Right kidney (tissue), 9 donors: Measurements from ENCODE around the gene SH3RF1.
"Not testable (repeated sequence)": the region's sequence is repeated elsewhere in the genome, so short reads cannot be mapped to it uniquely, and the experiment has no call there.

Experiments
- DNase-seq: peaks from one replicate; pipeline ENCODE4 v3.0.0-alpha.2; 2016
- long read RNA-seq, 8 donors: transcript quantifications; one replicate each; lab custom pipeline, GENCODE V29; 2026

SH3RF1 gene
- long read RNA-seq, donor 1, full-length matches to known transcripts: 1 of 21 reads
- long read RNA-seq, donor 1, partial matches to known transcripts: 20 of 21 reads
- long read RNA-seq, donor 1, other reads (novel, unspliced or antisense): 0 of 21 reads
- long read RNA-seq, donor 2, full-length matches to known transcripts: 1 of 1 reads
- long read RNA-seq, donor 2, partial matches to known transcripts: 0 of 1 reads
- long read RNA-seq, donor 2, other reads (novel, unspliced or antisense): 0 of 1 reads
- long read RNA-seq, donor 3: 0 reads
- long read RNA-seq, donor 4, full-length matches to known transcripts: 1 of 1 reads
- long read RNA-seq, donor 4, partial matches to known transcripts: 0 of 1 reads
- long read RNA-seq, donor 4, other reads (novel, unspliced or antisense): 0 of 1 reads
- long read RNA-seq, donor 5, full-length matches to known transcripts: 3 of 3 reads
- long read RNA-seq, donor 5, partial matches to known transcripts: 0 of 3 reads
- long read RNA-seq, donor 5, other reads (novel, unspliced or antisense): 0 of 3 reads
- long read RNA-seq, donor 6: 0 reads
- long read RNA-seq, donor 7, partial matches to known transcripts: 10 of 10 reads
- long read RNA-seq, donor 7, other reads (novel, unspliced or antisense): 0 of 10 reads
- long read RNA-seq, donor 8, full-length matches to known transcripts: 1 of 1 reads
- long read RNA-seq, donor 8, partial matches to known transcripts: 0 of 1 reads
- long read RNA-seq, donor 8, other reads (novel, unspliced or antisense): 0 of 1 reads

- DNase-seq: peak; percentile 85
Measured at GRCh38 chr4:169270810-169271691, at the start of gene SH3RF1. Gene SH3RF1 (minus strand): TSS chr4:169270956. CDS start chr4:169269212, 1,744 bp downstream.

- no peak for DNase-seq
Measured at GRCh38 chr4:169315530-169316343, 45.0 kb upstream of the SH3RF1 start.

- peak; percentile 26 for DNase-seq
Measured at GRCh38 chr4:169314906-169315305, 44.1 kb upstream of the SH3RF1 start.

- DNase-seq: no peak
Measured at GRCh38 chr4:169313732-169314131, 43.0 kb upstream of the SH3RF1 start.

GRCh38 chr4:169312690-169313422, 42.1 kb upstream of the SH3RF1 start:
- DNase-seq: no peak

- peak; percentile 26 for DNase-seq
Measured at GRCh38 chr4:169311643-169312365, 41.0 kb upstream of the SH3RF1 start.

- no peak for DNase-seq
Measured at GRCh38 chr4:169309326-169309967, 38.7 kb upstream of the SH3RF1 start.

GRCh38 chr4:169307576-169307975, 36.8 kb upstream of the SH3RF1 start:
- DNase-seq: no peak

- DNase-seq: no peak
Measured at GRCh38 chr4:169305651-169306050, 34.9 kb upstream of the SH3RF1 start.

GRCh38 chr4:169305173-169305572, 34.4 kb upstream of the SH3RF1 start:
- DNase-seq: no peak

- no peak for DNase-seq
Measured at GRCh38 chr4:169295822-169296221, 25.1 kb upstream of the SH3RF1 start.

GRCh38 chr4:169293343-169294176, 22.8 kb upstream of the SH3RF1 start:
- no peak for DNase-seq

GRCh38 chr4:169287983-169288382, 17.2 kb upstream of the SH3RF1 start:
- not testable (repeated sequence) for DNase-seq

GRCh38 chr4:169286562-169287301, 16.0 kb upstream of the SH3RF1 start:
- no peak for DNase-seq

GRCh38 chr4:169283114-169283509, 12.4 kb upstream of the SH3RF1 start:
- DNase-seq: no peak

GRCh38 chr4:169282429-169283113, 11.8 kb upstream of the SH3RF1 start:
- DNase-seq: no peak

- no peak for DNase-seq
Measured at GRCh38 chr4:169279108-169279507, 8.4 kb upstream of the SH3RF1 start.
